Rectal smooth muscle tissue (tissue), 1 donor: ENCODE measurements around the gene KPTN.
A peak's percentile ranks its signal among the peaks of the same experiment; 100 is the strongest.

Experiments used
- H3K27ac ChIP-seq: one replicate; pipeline ENCODE4 v1.7.0; 2013; ENCODE audit warnings: low read depth, low read length, inconsistent platforms
- H3K27me3 ChIP-seq: one replicate; pipeline ENCODE4 v1.7.0; 2013; ENCODE audit warnings: low read length; ENCODE audit not compliant: control insufficient read depth, insufficient read depth
- H3K36me3 ChIP-seq: one replicate; pipeline ENCODE4 v1.7.0; 2013; ENCODE audit warnings: low read length; ENCODE audit not compliant: control insufficient read depth, insufficient read depth
- H3K4me1 ChIP-seq: one replicate; pipeline ENCODE4 v1.7.0; 2013; ENCODE audit warnings: low read length; ENCODE audit not compliant: control insufficient read depth, insufficient read depth
- H3K4me3 ChIP-seq: one replicate; pipeline ENCODE4 v1.7.0; 2013; ENCODE audit warnings: low read length
- H3K9ac ChIP-seq: one replicate; pipeline ENCODE4 v1.7.0; 2013; ENCODE audit warnings: low read length

The KPTN gene

GRCh38 chr19:47514151-47514868 is 30.3 kb upstream of the KPTN start:
- no peaks in the 10 kb centered on the region for H3K36me3 ChIP-seq
- H3K4me3 ChIP-seq = peak overlapping the region; percentile 73
- peaks cover 30% of the 10 kb centered on the region for H3K4me1 ChIP-seq
- H3K27me3 ChIP-seq = no peaks in the 10 kb centered on the region
- H3K27ac ChIP-seq = peak overlapping the region; percentile 98
- peak overlapping the region; percentile 100 for H3K9ac ChIP-seq

- H3K9ac ChIP-seq = peak overlapping the region; percentile 39
- H3K27ac ChIP-seq = peak overlapping the region; percentile 32
- no peaks in the 10 kb centered on the region for H3K27me3 ChIP-seq
- no peaks in the 10 kb centered on the region for H3K36me3 ChIP-seq
- H3K4me3 ChIP-seq = peak overlapping the region; percentile 3
- H3K4me1 ChIP-seq = peaks cover 31% of the 10 kb centered on the region
Measured at GRCh38 chr19:47512948-47513319, 28.9 kb upstream of the KPTN start.

GRCh38 chr19:47512183-47512947 is 28.3 kb upstream of the KPTN start:
- no peaks in the 10 kb centered on the region for H3K27me3 ChIP-seq
- peaks cover 31% of the 10 kb centered on the region for H3K4me1 ChIP-seq
- H3K36me3 ChIP-seq = no peaks in the 10 kb centered on the region
- H3K4me3 ChIP-seq = peak overlapping the region; percentile 14
- no peak overlapping the region for H3K9ac ChIP-seq
- peak overlapping the region; percentile 32 for H3K27ac ChIP-seq

- H3K36me3 ChIP-seq = no peaks in the 10 kb centered on the region
- H3K27ac ChIP-seq = peak overlapping the region; percentile 32
- H3K4me1 ChIP-seq = peaks cover 33% of the 10 kb centered on the region
- peak overlapping the region; percentile 14 for H3K4me3 ChIP-seq
- no peak overlapping the region for H3K9ac ChIP-seq
- no peaks in the 10 kb centered on the region for H3K27me3 ChIP-seq
Measured at GRCh38 chr19:47511681-47512080, 27.7 kb upstream of the KPTN start.

GRCh38 chr19:47511128-47511517 is 27.1 kb upstream of the KPTN start:
- peaks cover 33% of the 10 kb centered on the region for H3K4me1 ChIP-seq
- H3K27me3 ChIP-seq = no peaks in the 10 kb centered on the region
- H3K36me3 ChIP-seq = no peaks in the 10 kb centered on the region
- no peak overlapping the region for H3K27ac ChIP-seq
- H3K9ac ChIP-seq = no peak overlapping the region
- no peak overlapping the region for H3K4me3 ChIP-seq

- Histone ChIP-seq H3K4me1 (peaks cover 33% of the 10 kb centered on the region), H3K27me3 (no peaks in the 10 kb centered on the region), H3K36me3 (no peaks in the 10 kb centered on the region), H3K9ac (no peak overlapping the region), H3K4me3 (no peak overlapping the region), H3K27ac (no peak overlapping the region)
Measured at GRCh38 chr19:47510516-47511127, 26.6 kb upstream of the KPTN start.

GRCh38 chr19:47509973-47510372 is 26.0 kb upstream of the KPTN start:
- H3K27me3 ChIP-seq = no peaks in the 10 kb centered on the region
- H3K27ac ChIP-seq = peak overlapping the region; percentile 38
- H3K4me3 ChIP-seq = no peak overlapping the region
- H3K4me1 ChIP-seq = peaks cover 33% of the 10 kb centered on the region
- H3K9ac ChIP-seq = no peak overlapping the region
- H3K36me3 ChIP-seq = no peaks in the 10 kb centered on the region

- no peaks in the 10 kb centered on the region for H3K27me3 ChIP-seq
- peaks cover 33% of the 10 kb centered on the region for H3K4me1 ChIP-seq
- H3K27ac ChIP-seq = peak overlapping the region; percentile 38
- H3K4me3 ChIP-seq = no peak overlapping the region
- no peak overlapping the region for H3K9ac ChIP-seq
- no peaks in the 10 kb centered on the region for H3K36me3 ChIP-seq
Measured at GRCh38 chr19:47509170-47509847, 25.3 kb upstream of the KPTN start.

- peaks cover 33% of the 10 kb centered on the region for H3K4me1 ChIP-seq
Measured at GRCh38 chr19:47508721-47509120, 24.7 kb upstream of the KPTN start.

GRCh38 chr19:47507924-47508553 is 24.0 kb upstream of the KPTN start:
- H3K4me3 ChIP-seq = no peak overlapping the region
- H3K27ac ChIP-seq = peak overlapping the region; percentile 1
- H3K4me1 ChIP-seq = peaks cover 28% of the 10 kb centered on the region
- H3K9ac ChIP-seq = no peak overlapping the region
- peaks cover 3% of the 10 kb centered on the region for H3K36me3 ChIP-seq
- H3K27me3 ChIP-seq = no peaks in the 10 kb centered on the region

More at GRCh38 chr19:47508721-47509120, 24.7 kb upstream of the KPTN start:
- no peaks in the 10 kb centered on the region for H3K36me3 ChIP-seq
- no peak overlapping the region for H3K4me3 ChIP-seq
- no peak overlapping the region for H3K9ac ChIP-seq
- no peaks in the 10 kb centered on the region for H3K27me3 ChIP-seq
- H3K27ac ChIP-seq = peak overlapping the region; percentile 11

- H3K9ac ChIP-seq = no peak overlapping the region
- peaks cover 3% of the 10 kb centered on the region for H3K36me3 ChIP-seq
Measured at GRCh38 chr19:47507012-47507411, 23.0 kb upstream of the KPTN start.

GRCh38 chr19:47506459-47506858 is 22.4 kb upstream of the KPTN start:
- Histone ChIP-seq H3K36me3 (peaks cover 6% of the 10 kb centered on the region), H3K9ac (no peak overlapping the region), H3K27ac (no peak overlapping the region), H3K4me3 (no peak overlapping the region), H3K27me3 (no peaks in the 10 kb centered on the region), H3K4me1 (peaks cover 20% of the 10 kb centered on the region)

More at GRCh38 chr19:47507012-47507411, 23.0 kb upstream of the KPTN start:
- H3K4me3 ChIP-seq = no peak overlapping the region
- H3K27me3 ChIP-seq = no peaks in the 10 kb centered on the region
- no peak overlapping the region for H3K27ac ChIP-seq
- H3K4me1 ChIP-seq = peaks cover 23% of the 10 kb centered on the region
